PC-3 (cell line): ENCODE results near the gene HGS. TPM values are rescaled to one million over a fixed set of nuclear protein-coding genes. Genes with fewer than 3 reads are reported as not detected.

Experiments used
- ATAC-seq: fragments of 200-7000 bp; cut with Tn5 transposase; 2 replicates; pipeline ENCODE4 v1.9.1; 2020; ENCODE audit warnings: mild to moderate bottlenecking, moderate library complexity
- BruUV-seq: library from RNA; stranded (reverse); fragments of 400-500 nt; replicated peaks from 2 replicates; lab custom pipeline; 2021; lab: Mats Ljungman, UMichigan
- CTCF ChIA-PET: fragments of 300-600 bp; sonication (Branson Sonifier 250); formaldehyde crosslinking; loops from one replicate; lab custom pipeline; 2022; ENCODE audit warnings: antibody characterized with exemption; lab: Charles Lee
- POLR2A ChIA-PET: fragments of 300-600 bp; sonication (Branson Sonifier 250); formaldehyde crosslinking; loops from one replicate; lab custom pipeline; 2022; ENCODE audit warnings: antibody characterized with exemption; ENCODE audit not compliant: unreplicated experiment; lab: Charles Lee
- DNase-seq: peaks from one replicate; pipeline ENCODE4 v3.0.0-alpha.2; 2015
- H2AFZ ChIP-seq: fragments of 300-600 bp; sonication (generic); 2 replicates; pipeline ENCODE4 v1.6.0; 2016; ENCODE audit warnings: antibody characterized with exemption, low read length
- H3F3A ChIP-seq: fragments of 300-600 bp; sonication (generic); one replicate; pipeline ENCODE4 v1.6.0; 2017; ENCODE audit warnings: antibody characterized with exemption, low read length, control low read depth, mild to moderate bottlenecking; ENCODE audit not compliant: unreplicated experiment
- H3K27ac ChIP-seq: fragments of 300-600 bp; sonication (generic); 2 replicates; pipeline ENCODE4 v1.5.1; 2016; ENCODE audit warnings: mild to moderate bottlenecking, low read length
- H3K27me3 ChIP-seq: fragments of 300-600 bp; sonication (generic); 2 replicates; pipeline ENCODE4 v1.6.1; 2016; ENCODE audit warnings: low read length, mixed read lengths
- H3K36me3 ChIP-seq: fragments of 300-600 bp; sonication (generic); 2 replicates; pipeline ENCODE4 v1.6.1; 2016; ENCODE audit warnings: low read depth, mixed run types, low read length, mixed read lengths
- H3K4me1 ChIP-seq: fragments of 300-600 bp; sonication (generic); 2 replicates; pipeline ENCODE4 v1.5.1; 2016; ENCODE audit warnings: low read length; ENCODE audit not compliant: insufficient read depth
- H3K4me2 ChIP-seq: fragments of 300-600 bp; sonication (generic); 2 replicates; pipeline ENCODE4 v1.6.0; 2016; ENCODE audit warnings: low read length
- H3K4me3 ChIP-seq: fragments of 300-600 bp; sonication (generic); 2 replicates; pipeline ENCODE4 v1.5.1; 2016; ENCODE audit warnings: mild to moderate bottlenecking, low read length, mixed read lengths
- H3K79me2 ChIP-seq: fragments of 300-600 bp; sonication (generic); 2 replicates; pipeline ENCODE4 v1.6.1; 2017; ENCODE audit warnings: low read length, mixed read lengths
- H3K9ac ChIP-seq: fragments of 300-600 bp; sonication (generic); 2 replicates; pipeline ENCODE4 v1.6.0; 2016; ENCODE audit warnings: mild to moderate bottlenecking, low read length
- H3K9me2 ChIP-seq: fragments of 300-600 bp; sonication (generic); replicated peaks from 2 replicates; pipeline ENCODE4 v1.6.1; 2016; ENCODE audit warnings: mixed run types, low read length, mixed read lengths
- H3K9me3 ChIP-seq: fragments of 300-600 bp; sonication (generic); 2 replicates; pipeline ENCODE4 v1.6.1; 2016; ENCODE audit warnings: low read length, mixed read lengths
- H4K20me1 ChIP-seq: fragments of 300-600 bp; sonication (generic); 2 replicates; pipeline ENCODE4 v1.6.1; 2016; ENCODE audit warnings: low read length, mixed read lengths
- EZH2 ChIP-seq: fragments of 300-600 bp; sonication (generic); IDR thresholded peaks from one replicate; pipeline ENCODE4 v1.6.1; 2017; ENCODE audit warnings: antibody characterized with exemption, mild to moderate bottlenecking, low read length; ENCODE audit not compliant: unreplicated experiment
- EZH2phosphoT487 ChIP-seq: fragments of 300-600 bp; sonication (generic); IDR thresholded peaks from 2 replicates; pipeline ENCODE4 v1.6.1; 2018; ENCODE audit warnings: mild to moderate bottlenecking, antibody characterized with exemption, low read length, borderline replicate concordance
- intact Hi-C: fragments of 100-400 bp; cut with micrococcal nuclease; formaldehyde crosslinking; loops from 2 replicates; pipeline ENCODE4 v1.9.0; 2023
- total RNA-seq: library from RNA; depleted of rRNA; stranded (reverse); fragments of >200 nt; gene quantifications from 2 replicates; pipeline ENCODE4 v1.2.3, GENCODE V29; 2014
- TF ChIP-seq, protein P1 (sequence below): fragments of 300-600 bp; sonication (generic); conservative IDR thresholded peaks from 2 replicates; pipeline ENCODE4 v1.5.1; 2017; ENCODE audit warnings: antibody characterized with exemption, low read depth, mild to moderate bottlenecking, low read length

HGS gene
- total RNA-seq, 1 experiment from 2014 or later, result 177 TPM

- no peak for DNase-seq
- no peak overlapping the region for H3K9ac ChIP-seq
- no peak overlapping the region for H3K4me2 ChIP-seq
- BruUV-seq, result no TSS peak
- peaks cover 14% of the 10 kb centered on the region; the same call in 1 of the 2 replicates for H3K36me3 ChIP-seq
- H3K4me1 ChIP-seq, result peaks cover 24% of the 10 kb centered on the region
- peaks cover 57% of the 10 kb centered on the region for H3K79me2 ChIP-seq
- no peak overlapping the region for H3K27ac ChIP-seq
- TF ChIP-seq EZH2, result no peak
- TF ChIP-seq EZH2phosphoT487, result no peak
- TF ChIP-seq, protein P1, sequence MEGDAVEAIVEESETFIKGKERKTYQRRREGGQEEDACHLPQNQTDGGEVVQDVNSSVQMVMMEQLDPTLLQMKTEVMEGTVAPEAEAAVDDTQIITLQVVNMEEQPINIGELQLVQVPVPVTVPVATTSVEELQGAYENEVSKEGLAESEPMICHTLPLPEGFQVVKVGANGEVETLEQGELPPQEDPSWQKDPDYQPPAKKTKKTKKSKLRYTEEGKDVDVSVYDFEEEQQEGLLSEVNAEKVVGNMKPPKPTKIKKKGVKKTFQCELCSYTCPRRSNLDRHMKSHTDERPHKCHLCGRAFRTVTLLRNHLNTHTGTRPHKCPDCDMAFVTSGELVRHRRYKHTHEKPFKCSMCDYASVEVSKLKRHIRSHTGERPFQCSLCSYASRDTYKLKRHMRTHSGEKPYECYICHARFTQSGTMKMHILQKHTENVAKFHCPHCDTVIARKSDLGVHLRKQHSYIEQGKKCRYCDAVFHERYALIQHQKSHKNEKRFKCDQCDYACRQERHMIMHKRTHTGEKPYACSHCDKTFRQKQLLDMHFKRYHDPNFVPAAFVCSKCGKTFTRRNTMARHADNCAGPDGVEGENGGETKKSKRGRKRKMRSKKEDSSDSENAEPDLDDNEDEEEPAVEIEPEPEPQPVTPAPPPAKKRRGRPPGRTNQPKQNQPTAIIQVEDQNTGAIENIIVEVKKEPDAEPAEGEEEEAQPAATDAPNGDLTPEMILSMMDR, result no peak
- H3F3A ChIP-seq, result peaks cover 5% of the 10 kb centered on the region
- no peaks in the 10 kb centered on the region for H3K9me3 ChIP-seq
- ChIA-PET CTCF (interaction anchor here (0.6 kb wide), 1 partner anchor 32 kb away, joined by 6 read pairs; no protein-coding TSS in a partner anchor), POLR2A (no interaction called here)
- intact Hi-C loops, result no loop called here
- peaks cover 21% of the 10 kb centered on the region for H4K20me1 ChIP-seq
- H2AFZ ChIP-seq, result no peak overlapping the region
- ATAC-seq, result no peak
- no peaks in the 10 kb centered on the region for H3K9me2 ChIP-seq
- no peaks in the 10 kb centered on the region for H3K27me3 ChIP-seq
- no peak overlapping the region for H3K4me3 ChIP-seq
These were observed 2.1 kb upstream of the HGS start for GRCh38 chr17:81681672-81682071.

GRCh38 chr17:81682565-81683207 is 1.1 kb upstream of the HGS start:
- Histone ChIP-seq H4K20me1 (peaks cover 31% of the 10 kb centered on the region), H3K9me2 (no peaks in the 10 kb centered on the region), H3K27ac (peak overlapping the region; percentile 38; the same call in 1 of the 2 replicates), H2AFZ (peak overlapping the region; percentile 83), H3K27me3 (no peaks in the 10 kb centered on the region), H3K4me1 (peaks cover 24% of the 10 kb centered on the region), H3K4me3 (peak overlapping the region; percentile 87), H3K4me2 (peak overlapping the region; percentile 82), H3F3A (peaks cover 5% of the 10 kb centered on the region), H3K9ac (peak overlapping the region; percentile 95), H3K9me3 (no peaks in the 10 kb centered on the region), H3K36me3 (peaks cover 21% of the 10 kb centered on the region), H3K79me2 (peaks cover 67% of the 10 kb centered on the region)
- ATAC-seq, result no peak
- TF ChIP-seq EZH2phosphoT487, result no peak
- CTCF ChIA-PET, result interaction anchor here (0.6 kb wide), 1 partner anchor 31 kb away, joined by 6 read pairs; no protein-coding TSS in a partner anchor
- intact Hi-C loops, result no loop called here
- POLR2A ChIA-PET, result interaction anchor here (0.5 to 0.7 kb wide), 2 partner anchors 15 to 43 kb away, joined by 3 to 9 read pairs; no protein-coding TSS in a partner anchor
- no peak for DNase-seq
- BruUV-seq, result no TSS peak

DNA sequence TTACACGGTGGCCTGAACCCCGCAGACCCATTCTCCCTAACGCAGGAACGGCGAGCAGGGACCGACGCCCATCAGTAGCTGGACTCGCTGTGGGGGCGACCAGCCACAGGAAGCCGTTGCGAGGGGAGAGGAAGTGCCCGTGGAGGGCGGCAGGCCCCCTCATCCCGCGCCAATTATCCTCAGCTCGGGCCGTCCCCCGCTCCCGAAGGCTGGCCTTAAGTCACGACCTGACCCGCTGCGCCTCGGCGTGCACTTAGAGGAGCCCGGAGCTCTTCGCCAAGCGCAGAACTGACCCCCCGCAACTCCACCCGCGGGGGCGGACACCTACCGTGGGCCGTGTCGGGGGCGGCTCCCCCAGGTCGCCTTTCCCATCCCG is 615 bp upstream of the HGS start:
- Histone ChIP-seq H3K4me1 (peaks cover 24% of the 10 kb centered on the region), H4K20me1 (peaks cover 34% of the 10 kb centered on the region), H2AFZ (peak overlapping the region; percentile 83), H3K27ac (peak overlapping the region; percentile 38), H3K36me3 (peaks cover 24% of the 10 kb centered on the region), H3K4me2 (peak overlapping the region; percentile 82), H3K9ac (peak overlapping the region; percentile 95), H3F3A (peaks cover 5% of the 10 kb centered on the region), H3K9me3 (no peaks in the 10 kb centered on the region), H3K4me3 (peak overlapping the region; percentile 87), H3K27me3 (no peaks in the 10 kb centered on the region), H3K9me2 (no peaks in the 10 kb centered on the region), H3K79me2 (peaks cover 72% of the 10 kb centered on the region)
- intact Hi-C loops, result no loop called here
- ChIA-PET POLR2A (interaction anchor here (0.5 to 0.8 kb wide), 2 partner anchors 18 to 42 kb away, joined by 3 to 9 read pairs; no protein-coding TSS in a partner anchor), CTCF (interaction anchor here (0.8 kb wide), 1 partner anchor 18 kb away, joined by 3 read pairs; no protein-coding TSS in a partner anchor)
- no TSS peak for BruUV-seq
- no peak for TF ChIP-seq EZH2phosphoT487
- no peak for TF ChIP-seq EZH2
- TF ChIP-seq, protein P1, result no peak
- DNase-seq (no peak), ATAC-seq (peak; percentile 0)
